Measurements from ENCODE around the gene POTEM.
"Not testable (repeated sequence)": the region's sequence is repeated elsewhere in the genome, so short reads cannot be mapped to it uniquely, and the experiment has no call there.

POTEM gene

DNA sequence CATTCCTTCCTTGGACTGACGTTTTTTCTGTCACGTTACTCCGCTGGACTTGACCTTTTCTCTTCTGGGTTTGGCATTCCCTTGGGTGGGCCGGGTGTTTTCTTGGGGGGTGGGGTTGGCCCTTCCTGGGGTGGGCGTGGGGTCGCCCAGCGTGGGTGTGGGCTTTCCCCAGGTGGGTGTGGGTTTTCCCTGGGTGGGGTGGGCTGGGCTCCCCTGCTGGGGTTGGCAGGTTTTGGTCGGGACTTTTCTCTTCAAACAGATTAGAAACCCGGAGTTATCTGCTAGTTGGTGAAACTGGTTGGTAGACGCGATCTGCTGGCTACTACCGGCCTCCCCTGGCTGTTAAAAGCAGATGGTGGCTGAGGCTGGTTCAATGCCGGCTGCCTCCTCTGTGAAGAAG is at the start of gene POTEM:
Gene POTEM (plus strand): TSS at position 301 of the 400 bp plus-strand sequence. CDS start 52 bp downstream, at position 353.
- DNase-seq = not testable (repeated sequence)

- DNase-seq = not testable (repeated sequence)
These were observed 48.9 kb upstream of the POTEM start for GRCh38 chr14:18918345-18918744.

- DNase-seq = not testable (repeated sequence)
These were observed 47.2 kb upstream of the POTEM start for GRCh38 chr14:18920052-18920451.

DNA sequence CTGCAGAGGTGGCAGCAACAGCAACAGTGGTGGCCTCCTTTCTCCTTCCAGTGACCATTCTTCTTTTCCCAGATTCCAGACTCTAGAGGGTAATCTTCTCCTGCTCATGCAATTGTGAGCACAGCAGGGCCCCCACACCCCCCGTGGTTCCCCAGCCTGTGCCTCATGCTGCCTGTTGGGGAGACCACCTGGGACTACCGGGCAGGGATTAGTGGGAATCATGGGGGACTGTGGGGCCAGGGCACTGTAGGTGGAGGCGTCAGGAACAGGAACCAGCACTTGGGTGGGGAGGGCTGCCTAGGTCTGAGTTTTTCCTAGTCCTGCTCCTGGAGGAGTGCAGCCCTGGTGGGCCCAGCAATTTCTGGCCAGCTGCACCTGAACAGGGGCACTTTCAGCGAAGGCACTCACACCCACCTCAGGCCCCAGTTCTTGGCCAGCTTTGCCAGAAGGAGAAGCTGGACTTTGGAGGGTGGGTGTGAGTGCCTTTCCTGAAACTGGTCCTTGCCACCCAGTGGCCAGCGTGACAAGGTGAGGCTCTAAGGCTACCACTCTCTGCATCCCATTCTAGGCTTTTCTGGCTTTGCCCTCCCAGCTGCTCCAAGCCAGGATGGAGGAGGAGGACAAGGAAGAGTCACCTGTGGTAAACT is 46.1 kb upstream of the POTEM start:
- not testable (repeated sequence) for DNase-seq

DNA sequence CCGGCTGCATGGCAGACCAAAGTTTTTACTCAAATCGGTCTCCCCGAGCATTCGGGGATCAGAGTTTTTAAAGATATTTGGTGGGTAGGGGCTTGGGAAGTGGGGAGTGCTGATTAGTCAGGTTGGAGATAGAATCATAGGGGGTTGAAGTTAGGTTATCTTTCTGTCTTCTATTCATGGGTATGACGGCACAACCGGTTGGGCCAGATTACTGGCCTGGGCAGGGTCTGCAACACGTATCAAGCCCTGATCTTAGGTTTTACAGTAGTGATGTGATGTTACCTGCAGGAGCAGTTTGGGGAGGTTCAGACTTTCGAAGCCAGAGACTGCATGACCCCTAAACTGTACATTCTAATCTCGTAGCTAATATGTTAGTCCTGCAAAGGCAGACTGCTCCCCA is 30.4 kb upstream of the POTEM start:
- not testable (repeated sequence) for DNase-seq

DNA sequence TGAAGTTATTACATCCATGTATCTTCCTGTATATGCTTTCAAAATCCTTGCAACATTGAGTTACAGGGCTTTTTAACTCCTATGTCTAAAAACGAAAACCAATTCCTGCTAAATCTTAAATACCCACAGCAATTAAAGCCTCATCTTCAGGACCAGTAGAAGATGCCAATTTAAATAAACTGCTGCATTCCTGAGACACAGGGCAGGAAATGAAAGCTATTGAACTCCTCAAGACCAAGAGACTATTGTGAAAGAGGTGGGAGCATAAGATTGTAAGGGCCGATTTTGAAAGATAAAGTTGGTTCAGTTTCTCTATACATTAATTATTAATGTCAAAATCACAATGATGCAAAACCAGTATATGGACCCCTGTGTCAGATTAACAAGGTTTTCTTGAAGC is 28.5 kb upstream of the POTEM start:
- not testable (repeated sequence) for DNase-seq

DNA sequence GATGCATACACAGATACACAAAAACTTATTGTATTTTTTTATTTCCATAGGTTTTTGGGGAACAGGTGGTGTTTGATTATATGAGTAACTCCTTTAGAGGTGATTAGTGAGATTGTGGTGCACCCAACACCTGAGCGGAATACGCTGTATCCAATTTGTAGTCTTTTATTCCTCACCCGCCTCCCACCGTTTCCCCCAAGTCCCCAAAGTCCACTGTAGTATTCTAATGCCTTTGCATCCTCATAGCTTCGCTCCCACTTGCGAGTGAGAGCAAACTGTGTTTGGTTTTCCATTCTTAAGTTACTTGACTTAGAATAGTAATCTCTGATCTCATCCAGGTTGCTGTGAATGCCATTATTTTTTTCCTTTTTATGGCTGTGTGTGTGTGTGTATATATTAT is 17.3 kb upstream of the POTEM start:
- not testable (repeated sequence) for DNase-seq

GRCh38 chr14:18953085-18953484 is 14.1 kb upstream of the POTEM start:
- not testable (repeated sequence) for DNase-seq

- not testable (repeated sequence) for DNase-seq
These were observed 11.4 kb upstream of the POTEM start for GRCh38 chr14:18955816-18956215.

DNA sequence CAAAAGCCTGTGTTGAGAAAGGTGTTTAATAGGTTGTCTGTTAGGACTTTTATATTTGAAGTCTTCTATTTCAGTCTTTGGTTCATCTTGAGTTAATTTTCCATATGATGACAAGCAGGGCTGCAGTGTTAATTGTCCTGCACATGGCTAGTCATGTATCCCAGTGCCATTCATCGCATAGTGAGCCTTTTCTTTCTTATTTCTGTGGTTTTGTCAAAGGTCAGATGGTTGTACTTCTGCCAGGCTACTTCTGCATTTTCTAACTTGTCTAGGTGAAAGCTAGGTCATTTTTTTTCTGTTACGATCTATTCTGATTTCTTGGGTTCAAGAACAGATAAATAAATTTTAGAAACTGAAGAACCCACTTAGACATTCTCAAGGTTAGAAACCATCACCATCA is 5.7 kb upstream of the POTEM start:
- not testable (repeated sequence) for DNase-seq

- not testable (repeated sequence) for DNase-seq
These were observed 5.1 kb upstream of the POTEM start for GRCh38 chr14:18962143-18962542.

- DNase-seq = not testable (repeated sequence)
These were observed 4.0 kb upstream of the POTEM start for GRCh38 chr14:18963276-18963675.

DNA sequence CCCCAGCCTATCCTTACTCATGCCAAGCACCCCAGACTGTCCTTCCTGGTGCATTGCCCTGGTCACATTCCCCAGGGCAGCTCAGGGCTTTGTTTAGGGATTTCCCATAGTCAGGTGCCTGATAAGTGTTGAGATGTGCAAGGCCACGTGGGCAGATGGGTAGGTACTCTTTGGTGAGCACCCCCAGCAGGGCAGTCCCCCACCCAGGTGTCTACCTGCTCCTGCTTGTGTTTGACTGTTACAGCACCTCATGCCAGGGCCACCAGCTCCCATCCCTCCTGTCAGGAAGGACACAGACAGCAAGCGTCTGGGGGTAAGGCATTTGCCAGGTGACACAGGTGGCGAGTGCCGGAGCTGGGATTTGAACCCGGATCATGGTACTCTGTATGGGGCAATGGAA is 2.4 kb upstream of the POTEM start:
- DNase-seq = not testable (repeated sequence)

DNA sequence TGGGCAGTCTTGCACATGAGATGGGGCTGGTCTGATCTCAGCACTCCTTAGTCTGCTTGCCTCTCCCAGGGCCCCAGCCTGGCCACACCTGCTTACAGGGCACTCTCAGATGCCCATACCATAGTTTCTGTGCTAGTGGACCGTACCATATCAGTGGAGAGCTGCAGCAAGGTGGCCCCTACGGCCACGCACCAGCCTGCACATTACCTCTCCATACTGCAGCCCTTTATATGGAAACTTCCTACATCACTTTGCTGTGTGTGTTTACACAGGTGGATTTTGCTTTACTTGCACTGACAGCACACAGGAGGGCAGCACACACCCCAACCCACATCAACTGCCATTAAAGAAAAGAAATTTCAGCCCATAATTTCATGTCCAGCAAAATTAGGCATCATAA is 35.3 kb downstream of the POTEM start:
- DNase-seq = not testable (repeated sequence)

DNA sequence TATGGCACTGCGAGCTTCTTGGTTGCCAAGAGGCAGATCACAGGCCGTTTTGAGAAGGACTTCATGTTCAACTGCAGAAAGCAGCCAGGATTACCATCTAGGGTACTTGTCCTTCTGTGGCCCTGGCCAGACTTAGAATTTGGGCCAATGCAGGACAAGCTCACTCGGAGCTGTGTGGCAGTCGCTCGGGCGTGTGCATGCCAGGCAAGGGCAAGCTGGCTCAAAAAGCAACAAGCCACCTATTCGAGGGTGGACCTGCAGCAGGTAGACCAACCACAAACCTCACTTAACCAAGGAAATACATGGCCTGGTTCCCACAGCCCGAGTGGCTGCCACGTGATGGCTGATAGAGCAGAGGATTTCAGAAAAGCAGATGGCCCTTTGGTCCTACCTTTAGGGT is 39.3 kb downstream of the POTEM start:
- not testable (repeated sequence) for DNase-seq

GRCh38 chr14:19007678-19008077 is 40.4 kb downstream of the POTEM start:
- not testable (repeated sequence) for DNase-seq

DNA sequence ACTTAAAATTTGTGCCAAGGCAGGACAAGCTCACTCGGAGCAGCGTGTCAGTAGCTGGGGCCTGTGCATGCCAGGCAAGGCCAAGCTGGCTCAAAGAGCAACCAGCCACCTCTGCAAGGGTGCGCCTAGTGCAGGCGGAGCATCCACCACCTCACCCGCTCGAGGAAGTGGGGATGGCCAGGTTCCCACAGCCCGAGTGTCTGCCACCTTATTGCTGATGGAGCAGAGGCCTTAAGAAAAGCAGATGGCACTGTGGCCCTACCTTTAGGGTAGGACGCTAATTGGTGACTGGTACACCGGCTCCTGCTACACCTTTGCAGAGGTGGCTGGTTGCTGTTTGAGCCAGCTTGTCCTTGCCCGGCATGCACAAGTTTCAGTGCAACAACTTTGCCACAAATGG is 43.8 kb downstream of the POTEM start:
- not testable (repeated sequence) for DNase-seq

GRCh38 chr14:19011703-19012102 is 44.5 kb downstream of the POTEM start:
- not testable (repeated sequence) for DNase-seq

DNA sequence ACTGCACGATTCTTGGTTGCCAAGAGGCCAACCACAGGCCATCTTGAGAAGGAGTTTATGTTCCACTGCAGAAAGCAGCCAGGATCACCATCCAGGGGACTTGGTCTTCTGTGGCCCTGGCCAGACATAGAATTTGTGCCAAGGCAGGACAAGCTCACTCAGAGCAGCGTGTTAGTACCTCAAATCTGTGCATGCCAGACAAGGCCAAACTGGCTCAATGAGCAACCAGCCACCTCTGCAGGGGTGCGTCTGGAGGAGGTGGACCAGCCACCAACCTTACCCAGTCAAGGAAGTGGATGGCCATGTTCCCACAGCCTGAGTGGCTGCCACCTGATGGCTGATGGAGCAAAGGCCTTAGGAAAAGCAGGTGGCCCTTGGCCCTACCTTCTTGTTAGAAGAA is 48.0 kb downstream of the POTEM start:
- not testable (repeated sequence) for DNase-seq

GRCh38 chr14:19025080-19025589 is 57.9 kb downstream of the POTEM start:
- not testable (repeated sequence) for DNase-seq

DNA sequence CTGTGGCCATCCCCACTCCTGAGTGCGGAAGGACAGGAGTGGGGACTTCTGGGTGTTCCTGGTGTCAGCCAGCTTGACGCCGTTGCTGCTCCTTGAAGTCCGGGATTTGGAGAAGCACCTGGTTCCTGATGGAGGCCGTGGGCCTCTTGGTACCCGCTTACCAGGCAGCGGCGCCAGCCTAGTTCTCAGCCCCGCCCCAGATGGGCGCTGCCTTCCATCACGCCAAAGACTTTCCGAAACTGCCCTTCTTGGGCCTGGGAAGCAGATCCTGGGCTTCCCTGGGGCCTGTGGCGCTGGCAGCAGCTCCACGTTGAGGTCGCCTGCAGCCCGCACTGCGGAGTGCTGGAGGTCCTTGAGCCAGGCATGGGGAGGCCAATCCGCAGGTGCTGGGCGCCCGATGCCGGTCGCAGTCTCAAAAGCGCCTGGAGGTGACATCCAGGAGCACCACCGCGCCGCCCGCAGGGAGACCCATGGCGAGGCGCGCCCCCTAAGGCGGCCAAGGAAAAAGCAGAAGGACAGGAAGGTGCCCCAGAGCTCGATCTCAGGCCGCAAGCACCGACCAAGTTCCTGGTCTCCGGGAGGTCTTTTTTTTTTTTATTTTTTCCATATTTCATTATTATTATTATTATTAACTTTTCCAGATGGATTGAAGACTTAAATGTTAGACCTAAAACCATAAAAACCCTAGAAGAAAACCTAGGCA is 59.6 kb downstream of the POTEM start:
- not testable (repeated sequence) for DNase-seq

DNA sequence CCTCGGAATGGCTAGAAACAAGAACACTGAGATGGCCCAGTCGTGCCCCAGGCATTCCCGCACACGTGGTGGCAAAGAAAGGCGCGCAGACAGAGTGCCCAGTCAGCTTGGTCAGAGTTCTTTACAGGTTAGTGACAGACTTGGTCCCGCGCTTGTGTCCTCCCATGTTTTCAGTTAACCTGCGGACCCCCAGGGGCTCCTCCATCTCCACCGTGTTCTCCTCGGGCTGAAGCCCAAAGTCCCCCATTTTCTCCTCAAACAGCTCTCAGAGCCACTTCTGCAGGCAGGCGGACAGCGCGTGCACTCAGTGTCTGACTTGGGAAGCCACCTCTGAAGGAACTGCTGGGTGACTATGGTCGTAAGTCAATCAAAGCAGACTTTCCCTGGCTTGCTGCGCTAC is 60.7 kb downstream of the POTEM start:
- DNase-seq = not testable (repeated sequence)

GRCh38 chr14:19036811-19037382 is 69.7 kb downstream of the POTEM start:
- not testable (repeated sequence) for DNase-seq
